Measurements from ENCODE around the gene RGS7. TPM values are rescaled to one million over a fixed set of nuclear protein-coding genes. Genes with fewer than 3 reads are reported as not detected.

The RGS7 gene
- total and polyA plus RNA-seq, 2 of the 8 experiments (the other 6 are each of a cell fraction or from before 2014, with no cell fraction given): 1.6 to 3.0 TPM

- no peak for TF ChIP-seq CBX8 (IDR thresholded peaks at IDR 0.05; ENCODE audit: borderline replicate concordance, low read depth, low read length)
- no peak for TF ChIP-seq NANOG (IDR thresholded peaks at IDR 0.05; ENCODE audit: insufficient read depth, low read depth, low read length, poor library complexity, severe bottlenecking)
- no peak for TF ChIP-seq SIRT6 (IDR thresholded peaks at IDR 0.05; ENCODE audit: low read length)
Measured at GRCh38 chr1:240804475-240804874, 552.5 kb downstream of the RGS7 start (continued).
